ENCODE data around the gene SETD1B.
"Not testable (repeated sequence)": the region's sequence is repeated elsewhere in the genome, so short reads cannot be mapped to it uniquely, and the experiment has no call there.

Gene SETD1B

GRCh38 chr12:121857322-121858246 lies 53.8 kb downstream of the SETD1B start:
- DNase-seq (ENCODE audit: low spot score), result no peak

- DNase-seq (ENCODE audit: low spot score), result no peak
Measured at GRCh38 chr12:121858318-121858661, 54.5 kb downstream of the SETD1B start.

- DNase-seq (ENCODE audit: low spot score), result no peak
Measured at GRCh38 chr12:121858662-121859572, 55.1 kb downstream of the SETD1B start, which contains the start of gene HPD. HPD (minus strand) TSS chr12:121858859; CDS start chr12:121858823, 36 bp downstream.

GRCh38 chr12:121860257-121860656 lies 56.4 kb downstream of the SETD1B start:
- DNase-seq (ENCODE audit: low spot score), result no peak

- DNase-seq (ENCODE audit: low spot score), result not testable (repeated sequence)
Measured at GRCh38 chr12:121860699-121861098, 56.9 kb downstream of the SETD1B start.

GRCh38 chr12:121861636-121862254 lies 57.9 kb downstream of the SETD1B start:
- no peak for DNase-seq (ENCODE audit: low spot score)

GRCh38 chr12:121866331-121866730 lies 62.5 kb downstream of the SETD1B start:
- no peak for DNase-seq (ENCODE audit: low spot score)

GRCh38 chr12:121869229-121869628 lies 65.4 kb downstream of the SETD1B start:
- not testable (repeated sequence) for DNase-seq (ENCODE audit: low spot score)

- no peak for DNase-seq (ENCODE audit: low spot score)
Measured at GRCh38 chr12:121871467-121871866, 67.7 kb downstream of the SETD1B start.

- no peak for DNase-seq (ENCODE audit: low spot score)
Measured at GRCh38 chr12:121872546-121873215, 68.9 kb downstream of the SETD1B start.

- no peak for DNase-seq (ENCODE audit: low spot score)
Measured at GRCh38 chr12:121873216-121873569, 69.4 kb downstream of the SETD1B start.

- no peak for DNase-seq (ENCODE audit: low spot score)
Measured at GRCh38 chr12:121874071-121874470, 70.3 kb downstream of the SETD1B start.

GRCh38 chr12:121875582-121875981 lies 71.8 kb downstream of the SETD1B start:
- no peak for DNase-seq (ENCODE audit: low spot score)

- not testable (repeated sequence) for DNase-seq (ENCODE audit: low spot score)
Measured at GRCh38 chr12:121876080-121876447, 72.3 kb downstream of the SETD1B start.
